UCSD-AML1 (cell line): ENCODE measurements around the gene MYOCOS.
"Not testable (repeated sequence)": the region's sequence is repeated elsewhere in the genome, so short reads cannot be mapped to it uniquely, and the experiment has no call there.

Source experiments
- DNase-seq: peaks from one replicate; lab custom pipeline; 2025; ENCODE audit not compliant: unreplicated experiment; lab: John Stamatoyannopoulos, UW

MYOCOS gene

GRCh38 chr1:171656206-171656605 is 34.2 kb downstream of the MYOCOS start:
- not testable (repeated sequence) for DNase-seq

- DNase-seq, result no peak
These were observed 39.1 kb downstream of the MYOCOS start for GRCh38 chr1:171661076-171661650.

GRCh38 chr1:171663036-171663853 is 41.2 kb downstream of the MYOCOS start:
- DNase-seq, result no peak

GRCh38 chr1:171663854-171664575 is 42.0 kb downstream of the MYOCOS start:
- peak; percentile 64 for DNase-seq

GRCh38 chr1:171664976-171665375 is 42.9 kb downstream of the MYOCOS start:
- no peak for DNase-seq

- no peak for DNase-seq
These were observed 44.2 kb downstream of the MYOCOS start for GRCh38 chr1:171666114-171666769.

GRCh38 chr1:171668372-171668771 is 46.3 kb downstream of the MYOCOS start:
- DNase-seq, result no peak

GRCh38 chr1:171670739-171671138 is 48.7 kb downstream of the MYOCOS start:
- no peak for DNase-seq

GRCh38 chr1:171674431-171675405 is 52.7 kb downstream of the MYOCOS start:
- DNase-seq, result no peak
